Measurements from ENCODE around the gene GCN1.
A peak's percentile ranks its signal among the peaks of the same experiment; 100 is the strongest.

- TF ChIP-seq POLR2A (IDR thresholded peaks at IDR 0.05) (peak; percentile 55), POLR2AphosphoS5 (IDR thresholded peaks at IDR 0.05) (peak; percentile 99)
Measured at GRCh38 chr12:120086801-120087621, 107.5 kb downstream of the GCN1 start.

Data from prostate gland (tissue), 1 donor.